ENCODE results near the gene SYNGR3.

The SYNGR3 gene

GRCh38 chr16:2001456-2002355 is 11.9 kb downstream of the SYNGR3 start:
- no peaks in the 10 kb centered on the region for H3K27me3 ChIP-seq (replicated peaks)
- H3K4me3 ChIP-seq (ENCODE audit: low read depth, low read length) = no peak overlapping the region
- in situ Hi-C loops (cut with HindIII; ENCODE audit: low pct_ligation_motif_present, low sequenced_read_pairs) = no loop called here
- TF ChIP-seq CTCF (IDR thresholded peaks at IDR 0.05; ENCODE audit: low read depth, low read length, missing control alignments) = no peak
- peaks cover 66% of the 10 kb centered on the region for H3K36me3 ChIP-seq (replicated peaks)
- H3K27ac ChIP-seq = no peak overlapping the region
- DNase-seq = no peak

- in situ Hi-C loops (cut with HindIII; ENCODE audit: low pct_ligation_motif_present, low sequenced_read_pairs) = no loop called here
- no peak for DNase-seq
- Histone ChIP-seq H3K4me3 (ENCODE audit: low read depth, low read length) (no peak overlapping the region), H3K27me3 (replicated peaks) (no peaks in the 10 kb centered on the region), H3K27ac (no peak overlapping the region), H3K36me3 (replicated peaks) (peaks cover 58% of the 10 kb centered on the region)
- TF ChIP-seq CTCF (IDR thresholded peaks at IDR 0.05; ENCODE audit: low read depth, low read length, missing control alignments) = no peak
These were observed 12.8 kb downstream of the SYNGR3 start for GRCh38 chr16:2002406-2003230.

- no peak for DNase-seq
- H3K27me3 ChIP-seq (replicated peaks) = no peaks in the 10 kb centered on the region
- H3K27ac ChIP-seq = no peak overlapping the region
- no peak overlapping the region for H3K4me3 ChIP-seq (ENCODE audit: low read depth, low read length)
- peaks cover 52% of the 10 kb centered on the region for H3K36me3 ChIP-seq (replicated peaks)
- in situ Hi-C loops (cut with HindIII; ENCODE audit: low pct_ligation_motif_present, low sequenced_read_pairs) = no loop called here
- TF ChIP-seq CTCF (IDR thresholded peaks at IDR 0.05; ENCODE audit: low read depth, low read length, missing control alignments) = no peak
These were observed 13.6 kb downstream of the SYNGR3 start for GRCh38 chr16:2003231-2003826.

GRCh38 chr16:2003827-2004641 is 14.3 kb downstream of the SYNGR3 start:
- H3K36me3 ChIP-seq (replicated peaks) = peaks cover 46% of the 10 kb centered on the region

More at GRCh38 chr16:2003827-2004641, 14.3 kb downstream of the SYNGR3 start:
- H3K27me3 ChIP-seq (replicated peaks) = no peaks in the 10 kb centered on the region
- TF ChIP-seq CTCF (IDR thresholded peaks at IDR 0.05; ENCODE audit: low read depth, low read length, missing control alignments) = peak; percentile 98
- peak; percentile 80 for DNase-seq
- H3K27ac ChIP-seq = no peak overlapping the region
- no peak overlapping the region for H3K4me3 ChIP-seq (ENCODE audit: low read depth, low read length)
- in situ Hi-C loops (cut with HindIII; ENCODE audit: low pct_ligation_motif_present, low sequenced_read_pairs) = no loop called here
